ENCODE results near the gene CD276.

CD276 gene

DNA sequence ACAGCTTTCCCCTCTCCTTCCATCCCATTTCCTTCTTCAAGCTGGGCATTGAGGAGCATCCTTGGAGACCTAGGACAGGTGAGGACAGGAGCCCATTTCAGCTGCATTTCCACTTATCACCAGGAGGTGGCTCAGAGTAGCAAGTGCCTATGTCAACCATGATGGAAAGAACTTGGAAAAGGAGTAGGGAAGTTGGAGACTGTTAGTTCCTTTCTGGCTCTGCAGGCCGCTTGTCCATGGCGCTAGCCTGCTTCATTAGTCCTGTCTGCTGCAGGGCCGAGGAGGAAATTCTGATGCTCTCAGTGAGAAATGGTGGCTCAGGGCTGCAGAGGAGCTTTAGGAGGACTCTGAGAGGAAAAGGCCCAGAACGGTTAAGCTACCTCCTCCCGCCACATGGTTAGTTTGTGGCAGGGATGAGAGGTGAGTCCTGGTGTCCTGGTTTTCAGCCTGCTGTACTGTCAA lies 7.0 kb upstream of the CD276 start:
- Histone ChIP-seq H3K4me3 (ENCODE audit: low read depth, low read length) (no peak overlapping the region), H3K9me3 (ENCODE audit: control insufficient read depth, insufficient read depth, low read length) (no peaks in the 10 kb centered on the region), H3K27me3 (ENCODE audit: control insufficient read depth, insufficient read depth, low read length) (no peaks in the 10 kb centered on the region), H3K27ac (ENCODE audit: low read depth, low read length) (no peak overlapping the region), H3K4me1 (ENCODE audit: control insufficient read depth, insufficient read depth, low read length) (no peaks in the 10 kb centered on the region), H3K9ac (ENCODE audit: low read depth, low read length) (no peak overlapping the region), H3K36me3 (ENCODE audit: control insufficient read depth, insufficient read depth, low read length) (no peaks in the 10 kb centered on the region)

DNA sequence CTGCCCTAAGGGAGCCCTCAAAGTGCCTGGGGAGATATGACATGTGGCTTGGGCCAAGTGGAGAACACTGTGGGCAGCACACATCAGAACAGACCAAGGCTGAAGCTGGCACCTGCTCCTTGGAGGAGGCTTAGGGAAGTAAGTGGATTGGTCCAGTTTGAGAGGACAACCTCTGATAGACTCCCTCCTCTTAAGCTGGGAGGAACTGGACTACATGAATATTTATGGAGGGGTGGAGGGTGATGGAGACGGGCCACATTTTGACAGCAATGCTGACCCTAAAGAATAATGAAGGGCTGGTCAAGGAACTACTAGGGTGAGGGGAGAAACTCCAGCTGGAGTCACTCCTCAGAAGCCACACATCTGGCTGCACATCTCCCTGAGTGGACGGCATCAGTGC lies 6.5 kb upstream of the CD276 start:
- H3K4me3 ChIP-seq (ENCODE audit: low read depth, low read length) = no peak overlapping the region
- no peaks in the 10 kb centered on the region for H3K9me3 ChIP-seq (ENCODE audit: control insufficient read depth, insufficient read depth, low read length)
- H3K36me3 ChIP-seq (ENCODE audit: control insufficient read depth, insufficient read depth, low read length) = no peaks in the 10 kb centered on the region
- no peak overlapping the region for H3K27ac ChIP-seq (ENCODE audit: low read depth, low read length)
- H3K27me3 ChIP-seq (ENCODE audit: control insufficient read depth, insufficient read depth, low read length) = no peaks in the 10 kb centered on the region
- no peaks in the 10 kb centered on the region for H3K4me1 ChIP-seq (ENCODE audit: control insufficient read depth, insufficient read depth, low read length)
- H3K9ac ChIP-seq (ENCODE audit: low read depth, low read length) = no peak overlapping the region

DNA sequence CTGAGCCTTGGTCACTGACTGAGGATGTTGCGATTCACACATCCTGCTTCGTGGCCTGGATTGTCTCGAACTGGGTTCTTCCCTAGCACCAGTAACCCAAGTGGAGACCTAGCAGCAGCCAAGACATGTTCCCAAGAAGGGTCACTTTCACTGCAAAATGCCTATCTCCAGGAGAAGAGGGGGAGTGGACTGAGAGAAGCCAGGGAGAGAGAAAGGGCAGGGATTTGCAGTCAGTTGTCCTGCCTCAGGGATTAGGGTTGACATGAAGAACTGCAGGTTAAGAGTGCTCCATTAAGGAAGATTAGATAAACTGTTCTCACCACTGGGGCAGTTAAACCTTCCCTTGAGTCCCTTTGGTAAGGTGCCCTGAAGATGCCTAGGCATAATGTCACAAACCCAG lies 5.7 kb upstream of the CD276 start:
- no peak overlapping the region for H3K9ac ChIP-seq (ENCODE audit: low read depth, low read length)
- H3K9me3 ChIP-seq (ENCODE audit: control insufficient read depth, insufficient read depth, low read length) = no peaks in the 10 kb centered on the region
- H3K27me3 ChIP-seq (ENCODE audit: control insufficient read depth, insufficient read depth, low read length) = no peaks in the 10 kb centered on the region

DNA sequence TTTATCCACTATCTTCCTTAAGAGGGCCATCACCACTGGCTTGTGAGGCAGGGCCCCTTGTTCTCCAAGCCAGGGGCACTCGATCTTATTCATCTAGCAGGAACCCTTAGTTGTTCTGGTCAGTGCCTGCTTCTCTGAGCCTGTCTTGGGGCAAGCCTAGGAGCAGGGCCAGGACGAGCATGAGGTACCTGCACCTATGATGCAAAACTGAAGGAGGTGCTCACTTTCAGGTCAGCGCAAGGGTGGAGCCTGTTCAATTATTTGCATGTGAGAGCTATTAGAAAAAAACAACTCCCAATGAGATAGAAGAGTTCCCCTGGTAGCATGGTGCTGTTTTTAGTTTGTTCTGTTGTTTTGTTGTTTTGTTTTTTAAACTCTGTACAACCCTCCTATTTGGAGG lies 5.0 kb upstream of the CD276 start:
- no peaks in the 10 kb centered on the region for H3K36me3 ChIP-seq (ENCODE audit: control insufficient read depth, insufficient read depth, low read length)
- H3K9ac ChIP-seq (ENCODE audit: low read depth, low read length) = no peak overlapping the region
- no peaks in the 10 kb centered on the region for H3K9me3 ChIP-seq (ENCODE audit: control insufficient read depth, insufficient read depth, low read length)
- H3K4me3 ChIP-seq (ENCODE audit: low read depth, low read length) = no peak overlapping the region
- no peaks in the 10 kb centered on the region for H3K27me3 ChIP-seq (ENCODE audit: control insufficient read depth, insufficient read depth, low read length)
- no peaks in the 10 kb centered on the region for H3K4me1 ChIP-seq (ENCODE audit: control insufficient read depth, insufficient read depth, low read length)
- no peak overlapping the region for H3K27ac ChIP-seq (ENCODE audit: low read depth, low read length)

More for the DNA sequence above, 5.7 kb upstream of the CD276 start:
- Histone ChIP-seq H3K4me3 (ENCODE audit: low read depth, low read length) (no peak overlapping the region), H3K27ac (ENCODE audit: low read depth, low read length) (no peak overlapping the region), H3K36me3 (ENCODE audit: control insufficient read depth, insufficient read depth, low read length) (no peaks in the 10 kb centered on the region), H3K4me1 (ENCODE audit: control insufficient read depth, insufficient read depth, low read length) (no peaks in the 10 kb centered on the region)

DNA sequence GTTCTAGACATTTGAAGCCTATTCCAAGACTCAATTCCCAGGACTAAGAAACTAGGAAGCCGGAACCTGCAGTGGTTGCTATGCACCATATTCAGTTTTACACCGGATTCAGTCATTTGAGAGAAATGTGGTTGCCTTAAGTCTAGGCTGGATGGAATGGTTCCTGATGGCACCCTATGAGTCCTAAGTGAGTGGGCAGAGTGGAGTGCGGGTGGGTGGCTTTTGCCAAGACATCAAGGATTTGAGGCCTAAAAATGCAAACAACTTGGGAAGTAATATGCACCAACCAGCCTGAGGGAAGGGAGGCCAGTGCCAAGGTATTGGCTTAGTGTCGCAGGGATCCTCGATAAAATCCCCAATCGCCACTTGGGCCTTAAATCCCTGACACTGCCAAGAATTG lies 4.2 kb upstream of the CD276 start:
- Histone ChIP-seq H3K9ac (ENCODE audit: low read depth, low read length) (no peak overlapping the region), H3K27ac (ENCODE audit: low read depth, low read length) (no peak overlapping the region), H3K27me3 (ENCODE audit: control insufficient read depth, insufficient read depth, low read length) (no peaks in the 10 kb centered on the region), H3K4me1 (ENCODE audit: control insufficient read depth, insufficient read depth, low read length) (no peaks in the 10 kb centered on the region), H3K36me3 (ENCODE audit: control insufficient read depth, insufficient read depth, low read length) (no peaks in the 10 kb centered on the region), H3K4me3 (ENCODE audit: low read depth, low read length) (no peak overlapping the region), H3K9me3 (ENCODE audit: control insufficient read depth, insufficient read depth, low read length) (no peaks in the 10 kb centered on the region)

DNA sequence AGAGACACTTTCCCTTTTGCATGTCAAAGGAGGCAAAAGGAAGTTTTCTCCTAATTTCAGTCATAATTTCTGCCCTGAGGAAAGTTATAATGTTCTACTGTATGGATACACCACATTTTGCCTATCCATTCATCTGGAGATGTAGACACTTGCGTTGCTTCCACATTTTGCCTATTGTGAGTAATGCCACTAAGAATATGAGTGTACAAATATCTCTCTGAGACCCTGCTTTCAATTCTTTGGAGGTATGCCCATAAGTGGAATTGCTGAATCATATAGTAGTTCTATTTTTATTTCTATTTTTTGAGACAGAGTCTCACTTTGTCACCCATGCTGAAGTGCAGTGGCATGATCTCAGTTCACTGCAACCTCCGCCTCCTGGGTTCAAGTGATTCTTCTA lies 3.6 kb upstream of the CD276 start:
- no peaks in the 10 kb centered on the region for H3K27me3 ChIP-seq (ENCODE audit: control insufficient read depth, insufficient read depth, low read length)

DNA sequence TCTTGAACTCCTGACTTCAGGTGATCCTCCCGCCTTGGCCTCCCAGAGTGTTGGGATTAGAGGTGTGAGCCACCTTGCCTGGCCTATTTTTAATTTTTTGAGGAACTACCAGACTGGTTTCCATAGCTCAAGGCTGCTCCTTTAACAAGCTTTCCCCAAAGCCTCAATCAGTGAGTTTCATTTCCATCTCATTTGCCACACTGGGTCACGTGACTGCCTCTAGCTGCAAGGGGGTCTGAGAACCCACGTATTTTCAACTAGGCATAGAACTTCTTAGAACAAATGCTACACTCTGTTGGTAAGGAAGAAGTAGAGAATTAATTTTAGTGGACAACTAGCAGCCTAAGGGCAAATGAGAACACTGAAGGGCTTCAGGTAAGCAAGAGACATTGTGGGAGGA lies 3.1 kb upstream of the CD276 start:
- peaks cover 7% of the 10 kb centered on the region; the same call in 1 of the 2 replicates for H3K4me1 ChIP-seq (ENCODE audit: control insufficient read depth, insufficient read depth, low read length)
- no peaks in the 10 kb centered on the region for H3K9me3 ChIP-seq (ENCODE audit: control insufficient read depth, insufficient read depth, low read length)

More for the DNA sequence above, 3.6 kb upstream of the CD276 start:
- Histone ChIP-seq H3K36me3 (ENCODE audit: control insufficient read depth, insufficient read depth, low read length) (no peaks in the 10 kb centered on the region), H3K9ac (ENCODE audit: low read depth, low read length) (no peak overlapping the region), H3K9me3 (ENCODE audit: control insufficient read depth, insufficient read depth, low read length) (no peaks in the 10 kb centered on the region), H3K27ac (ENCODE audit: low read depth, low read length) (no peak overlapping the region), H3K4me3 (ENCODE audit: low read depth, low read length) (no peak overlapping the region), H3K4me1 (ENCODE audit: control insufficient read depth, insufficient read depth, low read length) (0 out of 2 replicates have a peak, but pooled peaks cover 1% of the 10 kb centered on the region)

DNA sequence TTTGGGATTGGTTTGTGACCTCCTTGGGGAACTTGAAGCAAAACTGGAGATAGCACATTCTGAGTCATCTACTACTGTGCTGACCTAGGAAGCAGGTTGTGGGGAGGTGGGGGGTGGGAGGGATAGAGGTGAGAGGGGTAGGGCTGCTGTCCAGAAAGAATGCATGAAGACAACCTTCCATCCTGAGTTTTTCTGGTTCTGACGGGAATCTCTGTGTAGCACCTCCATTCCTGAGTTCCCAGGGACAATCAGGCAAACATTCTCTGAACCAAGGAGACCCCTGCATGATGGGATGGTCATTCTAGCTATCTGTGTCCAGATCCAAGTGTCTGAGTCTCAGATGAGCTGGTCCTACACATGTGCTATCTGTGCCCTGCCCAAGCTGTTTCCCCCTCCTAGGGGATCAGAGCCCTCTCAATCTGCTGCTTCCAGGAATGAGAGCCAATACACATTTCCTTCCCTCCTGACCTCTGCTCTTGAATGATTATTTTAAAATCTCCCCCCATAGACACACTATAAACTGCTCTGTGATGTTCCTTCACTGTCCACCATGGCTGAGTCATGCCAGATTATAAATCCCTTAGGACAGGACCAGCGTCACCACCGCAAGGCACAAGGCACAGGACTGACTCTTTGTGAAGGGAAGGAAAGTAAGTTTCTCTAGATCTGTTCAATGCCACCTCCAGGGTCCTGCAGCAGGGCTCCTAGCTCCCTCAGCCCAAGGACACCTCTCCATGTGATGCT lies 2.2 kb upstream of the CD276 start:
- Histone ChIP-seq H3K27me3 (ENCODE audit: control insufficient read depth, insufficient read depth, low read length) (no peaks in the 10 kb centered on the region), H3K9me3 (ENCODE audit: control insufficient read depth, insufficient read depth, low read length) (no peaks in the 10 kb centered on the region), H3K4me3 (ENCODE audit: low read depth, low read length) (no peak overlapping the region), H3K27ac (ENCODE audit: low read depth, low read length) (no peak overlapping the region), H3K36me3 (ENCODE audit: control insufficient read depth, insufficient read depth, low read length) (no peaks in the 10 kb centered on the region), H3K9ac (ENCODE audit: low read depth, low read length) (no peak overlapping the region), H3K4me1 (ENCODE audit: control insufficient read depth, insufficient read depth, low read length) (peaks cover 12% of the 10 kb centered on the region; the same call in 1 of the 2 replicates)

More for the DNA sequence above, 3.1 kb upstream of the CD276 start:
- no peaks in the 10 kb centered on the region for H3K27me3 ChIP-seq (ENCODE audit: control insufficient read depth, insufficient read depth, low read length)
- no peak overlapping the region for H3K27ac ChIP-seq (ENCODE audit: low read depth, low read length)
- H3K36me3 ChIP-seq (ENCODE audit: control insufficient read depth, insufficient read depth, low read length) = no peaks in the 10 kb centered on the region
- no peak overlapping the region for H3K4me3 ChIP-seq (ENCODE audit: low read depth, low read length)
- H3K9ac ChIP-seq (ENCODE audit: low read depth, low read length) = no peak overlapping the region

DNA sequence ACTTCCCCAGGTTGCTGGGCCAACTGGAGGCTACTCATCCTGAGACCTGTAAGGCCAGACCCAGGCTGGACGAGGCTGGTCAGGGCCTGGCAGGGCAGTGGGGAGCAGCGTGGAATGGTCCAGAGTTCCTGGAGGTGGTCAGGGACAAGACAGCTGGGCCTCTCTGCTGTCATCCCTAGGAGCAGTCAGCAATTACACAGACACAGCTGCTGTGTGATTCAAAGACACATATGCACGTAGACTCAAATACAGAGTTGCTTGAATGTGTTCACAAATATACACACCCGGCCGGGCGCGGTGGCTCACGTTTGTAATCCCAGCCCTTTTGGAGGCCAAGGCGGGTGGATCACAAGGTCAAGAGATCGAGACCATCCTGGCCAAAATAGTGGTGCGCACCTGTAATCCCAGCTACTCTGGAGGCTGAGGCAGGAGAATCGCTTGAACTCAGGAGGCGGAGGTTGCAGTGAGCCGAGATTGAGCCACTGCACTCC lies 1.5 kb upstream of the CD276 start:
- Histone ChIP-seq H3K4me1 (ENCODE audit: control insufficient read depth, insufficient read depth, low read length) (peaks cover 12% of the 10 kb centered on the region; the same call in 1 of the 2 replicates), H3K9ac (ENCODE audit: low read depth, low read length) (no peak overlapping the region), H3K27me3 (ENCODE audit: control insufficient read depth, insufficient read depth, low read length) (no peaks in the 10 kb centered on the region), H3K27ac (ENCODE audit: low read depth, low read length) (no peak overlapping the region), H3K9me3 (ENCODE audit: control insufficient read depth, insufficient read depth, low read length) (no peaks in the 10 kb centered on the region), H3K36me3 (ENCODE audit: control insufficient read depth, insufficient read depth, low read length) (no peaks in the 10 kb centered on the region), H3K4me3 (ENCODE audit: low read depth, low read length) (no peak overlapping the region)

DNA sequence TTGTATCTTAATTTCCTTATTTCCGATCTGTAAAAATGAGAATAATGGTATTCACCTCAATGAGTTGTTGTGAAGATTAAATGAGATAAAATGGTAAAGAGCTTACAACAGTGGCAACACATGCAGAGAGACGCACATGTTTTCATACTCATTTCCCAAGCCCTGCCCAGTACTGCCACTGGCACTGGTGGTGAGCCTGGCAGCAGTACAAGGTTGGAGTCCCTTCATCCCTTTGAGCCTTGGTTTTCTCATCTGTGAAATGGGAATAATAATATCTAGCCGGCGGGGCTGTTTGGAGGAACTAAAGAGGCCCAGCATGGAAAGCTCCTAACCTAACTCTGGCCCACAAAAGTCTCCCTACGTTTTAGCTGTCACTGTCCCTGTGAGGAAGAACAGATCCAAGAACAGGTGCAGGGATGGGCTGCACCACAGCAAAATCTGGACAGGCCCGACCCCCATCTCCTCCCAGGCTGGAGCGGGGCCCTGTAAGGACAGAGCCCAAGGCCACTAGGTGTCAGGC lies 866 bp upstream of the CD276 start:
- Histone ChIP-seq H3K9ac (ENCODE audit: low read depth, low read length) (no peak overlapping the region), H3K4me3 (ENCODE audit: low read depth, low read length) (peak overlapping the region; percentile 68), H3K36me3 (ENCODE audit: control insufficient read depth, insufficient read depth, low read length) (no peaks in the 10 kb centered on the region), H3K4me1 (ENCODE audit: control insufficient read depth, insufficient read depth, low read length) (peaks cover 12% of the 10 kb centered on the region; the same call in 1 of the 2 replicates), H3K27ac (ENCODE audit: low read depth, low read length) (peak overlapping the region; percentile 91), H3K9me3 (ENCODE audit: control insufficient read depth, insufficient read depth, low read length) (no peaks in the 10 kb centered on the region), H3K27me3 (ENCODE audit: control insufficient read depth, insufficient read depth, low read length) (no peaks in the 10 kb centered on the region)

All from HUES48 (cell line).